GM12801 (cell line): ENCODE data around the gene MEX3C.

Experiments
- TF ChIP-seq, protein P1 (sequence below): IDR thresholded peaks from one replicate; pipeline ENCODE4 v1.5.1; 2011; ENCODE audit warnings: control low read depth; ENCODE audit not compliant: insufficient read length; ENCODE audit errors: extremely low read depth

The MEX3C gene

DNA sequence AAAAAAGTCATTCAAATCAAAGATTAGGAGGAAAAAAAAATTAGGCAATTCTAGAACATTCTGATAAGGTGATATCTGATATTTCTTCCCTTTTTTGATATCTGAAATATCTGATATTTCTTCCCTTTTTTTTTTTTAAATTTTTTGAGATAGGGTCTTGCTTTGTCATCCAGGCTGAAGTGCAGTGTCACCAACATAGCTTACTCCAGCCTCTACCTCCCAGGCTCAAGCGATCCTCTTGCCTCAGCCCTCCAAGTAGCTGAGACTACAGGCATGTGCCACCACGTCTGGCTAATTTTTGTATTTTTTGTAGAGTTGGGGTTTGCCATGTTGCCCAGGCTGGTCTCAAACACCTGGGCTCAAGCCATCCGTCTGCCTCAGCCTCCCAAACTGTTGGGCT, 33.9 kb downstream of the MEX3C start:
- TF ChIP-seq, protein P1, sequence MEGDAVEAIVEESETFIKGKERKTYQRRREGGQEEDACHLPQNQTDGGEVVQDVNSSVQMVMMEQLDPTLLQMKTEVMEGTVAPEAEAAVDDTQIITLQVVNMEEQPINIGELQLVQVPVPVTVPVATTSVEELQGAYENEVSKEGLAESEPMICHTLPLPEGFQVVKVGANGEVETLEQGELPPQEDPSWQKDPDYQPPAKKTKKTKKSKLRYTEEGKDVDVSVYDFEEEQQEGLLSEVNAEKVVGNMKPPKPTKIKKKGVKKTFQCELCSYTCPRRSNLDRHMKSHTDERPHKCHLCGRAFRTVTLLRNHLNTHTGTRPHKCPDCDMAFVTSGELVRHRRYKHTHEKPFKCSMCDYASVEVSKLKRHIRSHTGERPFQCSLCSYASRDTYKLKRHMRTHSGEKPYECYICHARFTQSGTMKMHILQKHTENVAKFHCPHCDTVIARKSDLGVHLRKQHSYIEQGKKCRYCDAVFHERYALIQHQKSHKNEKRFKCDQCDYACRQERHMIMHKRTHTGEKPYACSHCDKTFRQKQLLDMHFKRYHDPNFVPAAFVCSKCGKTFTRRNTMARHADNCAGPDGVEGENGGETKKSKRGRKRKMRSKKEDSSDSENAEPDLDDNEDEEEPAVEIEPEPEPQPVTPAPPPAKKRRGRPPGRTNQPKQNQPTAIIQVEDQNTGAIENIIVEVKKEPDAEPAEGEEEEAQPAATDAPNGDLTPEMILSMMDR, result no peak

DNA sequence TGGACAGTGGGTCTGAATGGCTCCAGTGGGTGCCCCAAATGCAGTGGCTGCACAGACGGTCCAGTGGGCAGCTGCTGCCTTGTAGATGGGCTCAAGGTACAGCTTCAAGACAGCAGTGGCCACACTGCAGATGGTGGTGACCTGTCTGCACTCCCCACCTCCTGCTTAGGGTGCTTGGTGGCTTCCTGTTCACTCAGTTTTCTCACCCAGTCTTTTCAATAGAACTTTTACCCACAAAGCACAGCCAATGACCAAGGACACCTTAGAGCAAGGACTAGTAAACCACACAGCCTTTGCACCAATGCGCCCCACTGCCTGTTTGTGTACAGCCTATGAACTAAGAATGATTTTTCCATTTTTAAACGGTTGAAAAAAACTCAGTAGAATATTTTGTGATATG, 34.9 kb downstream of the MEX3C start:
- TF ChIP-seq, protein P1, result no peak

DNA sequence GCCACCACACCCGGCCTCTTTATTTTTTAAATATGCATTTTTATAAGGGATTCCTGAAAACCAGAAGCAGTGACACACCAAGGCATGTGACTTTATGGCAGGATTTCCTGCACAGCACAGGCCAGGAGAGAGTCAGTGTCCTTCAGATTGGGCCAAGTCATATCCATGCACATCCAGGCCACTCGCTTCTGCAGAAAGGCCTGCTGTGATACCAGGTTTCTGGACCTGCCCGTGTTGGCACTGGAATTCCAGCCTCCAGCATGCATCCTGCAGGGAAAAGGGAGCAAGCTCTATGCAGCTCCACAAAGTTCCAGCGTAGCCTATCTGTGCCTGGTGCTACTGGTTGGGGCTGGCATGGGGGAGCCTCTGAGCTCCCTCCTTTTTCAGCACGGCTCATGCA, 36.8 kb downstream of the MEX3C start:
- TF ChIP-seq, protein P1, result no peak

DNA sequence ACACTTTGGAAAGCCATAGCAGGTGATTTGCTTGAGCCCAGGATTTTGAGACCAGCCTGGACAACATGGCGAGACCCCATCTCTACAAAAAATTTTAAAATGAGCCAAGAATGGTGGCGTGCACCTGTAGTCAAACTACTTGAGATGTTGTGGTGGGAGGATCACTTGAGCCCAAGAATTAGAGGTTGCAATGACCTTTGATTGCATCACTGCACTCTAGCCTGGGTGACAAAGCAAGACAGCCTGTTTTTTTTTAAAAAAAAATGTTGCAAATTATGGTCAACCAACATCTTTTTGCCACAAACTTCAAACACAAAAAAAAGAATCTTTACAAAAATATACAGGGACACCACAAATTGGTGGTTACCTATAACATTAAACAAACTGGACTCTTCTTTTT, 40.3 kb downstream of the MEX3C start:
- TF ChIP-seq, protein P1, result no peak

DNA sequence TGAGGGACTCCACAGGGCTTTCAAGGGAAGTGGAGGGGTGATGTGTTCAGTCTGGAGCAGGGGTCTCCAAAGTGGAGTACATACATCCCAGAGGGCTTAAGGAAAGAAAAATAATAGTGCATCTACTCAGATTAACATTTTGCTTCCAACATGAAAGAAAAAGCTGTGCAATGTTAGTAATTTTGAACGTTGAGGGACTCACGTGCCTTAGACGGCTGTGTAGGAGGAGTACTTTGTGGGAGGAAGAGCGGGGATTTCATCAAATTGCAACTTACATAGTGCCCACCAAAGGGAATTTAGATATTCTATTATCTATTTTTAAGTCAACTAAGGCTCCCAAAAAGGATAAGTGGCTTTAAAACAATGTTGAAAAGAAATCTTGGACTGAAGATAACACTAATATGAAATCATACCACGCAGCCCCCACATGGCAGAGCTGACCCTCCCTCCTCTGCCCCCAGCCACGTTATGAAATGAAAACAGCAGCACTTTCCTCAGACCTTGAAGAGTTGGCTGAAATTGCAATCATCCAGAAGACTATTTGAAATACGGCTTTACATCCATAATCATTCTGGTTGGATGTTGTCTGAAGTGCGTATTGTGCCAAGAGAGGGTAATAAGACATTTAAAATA, 42.9 kb downstream of the MEX3C start:
- TF ChIP-seq, protein P1, result no peak

DNA sequence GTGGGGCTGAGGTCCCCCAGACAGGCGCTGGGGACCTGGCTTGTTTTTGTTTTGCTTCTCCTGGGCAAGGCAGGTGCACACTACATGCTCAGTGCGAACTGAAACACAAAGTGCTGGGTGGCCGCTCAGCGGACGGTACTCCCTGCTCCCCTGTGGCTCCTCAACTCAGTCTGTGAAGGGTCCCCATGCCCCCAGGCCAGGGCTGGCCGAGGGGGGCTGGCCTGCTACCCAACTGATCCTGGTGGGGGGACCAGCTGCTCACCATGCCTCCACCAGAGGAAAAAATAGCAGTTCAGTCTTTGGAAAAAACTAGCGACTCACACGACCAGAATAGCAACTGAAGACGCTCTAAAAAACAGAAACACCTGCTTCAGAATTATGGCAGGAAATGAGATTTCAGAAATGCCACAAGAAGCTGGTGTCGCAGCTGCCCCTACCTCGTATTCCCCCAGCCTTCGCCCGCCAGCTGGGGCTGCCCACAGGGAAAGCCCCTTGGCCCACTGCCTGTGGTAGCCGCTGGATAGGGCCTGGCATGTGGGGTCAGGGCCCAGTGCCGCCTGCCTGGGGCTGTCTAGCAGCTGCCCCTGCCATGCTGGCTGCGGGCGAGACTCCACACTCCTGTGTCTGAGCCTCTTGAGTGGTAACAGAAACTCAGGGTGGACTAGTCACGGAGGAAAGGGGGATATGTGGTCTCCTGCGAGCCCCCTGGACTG, 43.7 kb downstream of the MEX3C start:
- TF ChIP-seq, protein P1, result no peak

DNA sequence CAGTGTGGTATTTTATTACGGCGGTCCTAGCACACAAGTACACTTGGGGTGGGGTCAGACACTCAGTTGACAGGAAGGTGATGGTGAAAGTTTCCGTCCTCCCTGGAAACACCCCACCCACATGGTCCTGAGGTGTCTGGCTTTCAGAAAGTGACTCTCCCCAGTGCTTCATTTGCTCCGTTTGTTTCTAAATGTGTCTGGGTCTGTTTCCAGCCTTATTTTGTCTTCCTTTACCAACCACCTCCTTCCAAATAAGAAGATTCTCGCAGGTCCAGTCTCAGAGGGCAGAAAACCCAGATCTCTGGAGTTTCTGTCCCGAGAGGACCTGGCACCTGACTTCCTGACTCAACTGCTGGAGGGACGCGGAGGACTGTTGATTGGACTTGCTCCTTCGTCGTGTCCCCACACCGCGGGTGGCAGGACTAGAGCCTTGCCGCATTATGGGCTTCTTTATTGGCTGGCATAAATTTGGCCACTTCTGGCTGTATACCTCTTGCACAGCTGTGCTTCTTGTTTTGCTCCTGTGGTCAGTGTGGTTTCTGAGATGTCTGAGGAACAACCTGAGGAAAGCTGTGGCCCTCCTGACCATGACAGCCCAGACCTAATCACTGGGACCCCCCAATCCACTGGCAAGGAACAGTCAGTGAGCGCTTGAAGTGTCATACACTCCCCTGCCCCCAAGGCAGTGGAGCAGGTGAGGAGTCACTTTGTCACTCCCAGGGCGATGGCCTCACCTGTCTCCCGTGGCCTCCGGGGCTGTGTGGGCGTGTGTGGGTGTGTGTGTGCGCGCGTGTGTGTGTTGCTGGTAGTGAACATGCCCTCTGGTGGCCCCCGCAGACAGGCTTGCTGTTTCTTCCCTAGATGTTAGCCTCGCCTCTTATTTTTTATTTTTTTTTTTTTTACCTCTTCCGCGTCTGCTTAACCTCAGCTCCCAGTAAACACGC, 45.6 kb downstream of the MEX3C start:
- TF ChIP-seq, protein P1, result no peak
